Activated T-cell treated with anti-CD3 and anti-CD28 coated beads, Interleukin-2, amount 50 U/mL, for 72 hours (primary cell): ENCODE measurements around the gene HDAC1. TPM values are rescaled to one million over a fixed set of nuclear protein-coding genes. Genes with fewer than 3 reads are reported as not detected.
"Not testable (repeated sequence)": the region's sequence is repeated elsewhere in the genome, so short reads cannot be mapped to it uniquely, and the experiment has no call there.

ENCODE experiments used
- ATAC-seq, 2 donors: fragments of 150-1000 bp; cut with Tn5 transposase; replicated peaks in 1 of 2; 2 replicates each; pipeline ENCODE4 v1.10.0; 2021; ENCODE audit warnings: moderate library complexity in 2 of 2, mild to moderate bottlenecking in 1 of 2
- DNase-seq, 2 donors: peaks; one replicate each; pipeline ENCODE4 v3.0.0; 2021 to 2022; ENCODE audit warnings: mixed read lengths in 1 of 2
- H3K27ac Mint-ChIP-seq: one replicate; pipeline ENCODE4 v1.8.0; 2022; ENCODE audit warnings: mild to moderate bottlenecking, moderate library complexity, mixed read lengths
- H3K27me3 Mint-ChIP-seq: one replicate; pipeline ENCODE4 v1.8.0; 2022; ENCODE audit warnings: low read depth, mixed read lengths
- H3K36me3 Mint-ChIP-seq, 2 donors: one replicate each; pipeline ENCODE4 v1.8.0; 2022; ENCODE audit warnings: mixed read lengths in 2 of 2, mild to moderate bottlenecking in 1 of 2; ENCODE audit not compliant: insufficient read depth in 2 of 2
- H3K4me1 Mint-ChIP-seq: one replicate; pipeline ENCODE4 v1.8.0; 2022; ENCODE audit warnings: low read depth, mixed read lengths
- H3K4me3 Mint-ChIP-seq, 2 donors: one replicate each; pipeline ENCODE4 v1.8.0; 2022; ENCODE audit warnings: mild to moderate bottlenecking in 2 of 2, mixed read lengths in 2 of 2, moderate library complexity in 2 of 2
- H3K9me3 Mint-ChIP-seq, 2 donors: one replicate each; pipeline ENCODE4 v1.8.0; 2022; ENCODE audit warnings: mixed read lengths in 2 of 2
- total RNA-seq, 2 donors: library from RNA; stranded (reverse); gene quantifications; one replicate each; pipeline ENCODE4 v1.2.3, GENCODE V29; 2022

Gene HDAC1
- total RNA-seq, 2 donors from 2014 or later, result 149 to 157 TPM

DNA sequence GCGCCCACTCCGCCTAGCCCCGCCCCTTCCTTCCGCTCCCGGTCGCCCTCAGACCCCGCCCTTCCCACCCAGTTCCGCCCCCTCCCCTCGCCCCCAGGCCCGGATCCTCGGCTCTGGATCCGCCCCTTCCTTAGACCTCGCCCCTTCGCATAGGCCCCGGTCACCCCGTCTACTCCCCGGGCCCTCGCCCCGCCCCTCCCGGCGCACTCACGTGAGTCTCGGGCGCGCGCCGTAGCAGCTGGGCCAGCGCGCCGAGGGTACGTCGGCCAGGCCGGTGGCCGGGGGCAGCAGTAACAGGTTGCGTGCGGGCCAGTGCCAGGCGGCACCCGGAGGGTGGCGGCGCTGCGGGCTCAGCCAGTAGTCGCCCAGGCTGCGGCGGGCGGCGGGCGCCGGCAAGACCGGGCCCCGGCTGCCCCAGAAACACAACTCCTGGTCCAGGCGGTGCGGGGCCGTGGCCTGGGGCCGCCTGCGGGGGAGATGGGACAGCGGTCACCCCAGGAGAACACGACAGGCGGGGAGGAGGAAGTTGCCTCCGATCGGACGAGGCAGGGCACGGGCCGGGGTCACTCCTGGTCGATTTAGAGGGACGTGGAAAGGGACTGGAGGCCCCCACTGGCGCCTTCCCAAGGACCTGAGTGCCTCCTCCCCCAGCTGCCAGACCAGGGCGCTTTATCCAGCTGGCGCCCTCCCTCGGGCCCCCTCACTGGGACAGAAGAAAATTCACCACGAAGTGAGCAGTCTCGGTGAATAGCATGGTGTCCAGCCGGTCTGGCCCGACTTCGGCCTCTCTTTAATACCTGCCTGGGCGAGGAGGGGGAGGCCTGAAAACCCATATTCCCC is 59.7 kb downstream of the HDAC1 start:
- no peak overlapping the region for H3K27ac Mint-ChIP-seq
- peak; percentile 94 to 96 for DNase-seq

GRCh38 chr1:32352239-32352745 is 60.4 kb downstream of the HDAC1 start:
- no peaks in the 10 kb centered on the region for H3K9me3 Mint-ChIP-seq
- no peak for DNase-seq
- no peaks in the 10 kb centered on the region for H3K27me3 Mint-ChIP-seq
- no peaks in the 10 kb centered on the region for H3K36me3 Mint-ChIP-seq
- ATAC-seq, result no peak
- peaks cover 38% of the 10 kb centered on the region for H3K4me1 Mint-ChIP-seq
- H3K27ac Mint-ChIP-seq, result no peak overlapping the region
- peak overlapping the region; percentile 64 to 83 for H3K4me3 Mint-ChIP-seq

More for the DNA sequence above, 59.7 kb downstream of the HDAC1 start:
- Mint-ChIP-seq H3K27me3 (no peaks in the 10 kb centered on the region), H3K4me3 (peak overlapping the region; percentile 74 to 83), H3K4me1 (peaks cover 36% of the 10 kb centered on the region), H3K9me3 (no peaks in the 10 kb centered on the region), H3K36me3 (no peaks in the 10 kb centered on the region)
- ATAC-seq, result peak; percentile 95

DNA sequence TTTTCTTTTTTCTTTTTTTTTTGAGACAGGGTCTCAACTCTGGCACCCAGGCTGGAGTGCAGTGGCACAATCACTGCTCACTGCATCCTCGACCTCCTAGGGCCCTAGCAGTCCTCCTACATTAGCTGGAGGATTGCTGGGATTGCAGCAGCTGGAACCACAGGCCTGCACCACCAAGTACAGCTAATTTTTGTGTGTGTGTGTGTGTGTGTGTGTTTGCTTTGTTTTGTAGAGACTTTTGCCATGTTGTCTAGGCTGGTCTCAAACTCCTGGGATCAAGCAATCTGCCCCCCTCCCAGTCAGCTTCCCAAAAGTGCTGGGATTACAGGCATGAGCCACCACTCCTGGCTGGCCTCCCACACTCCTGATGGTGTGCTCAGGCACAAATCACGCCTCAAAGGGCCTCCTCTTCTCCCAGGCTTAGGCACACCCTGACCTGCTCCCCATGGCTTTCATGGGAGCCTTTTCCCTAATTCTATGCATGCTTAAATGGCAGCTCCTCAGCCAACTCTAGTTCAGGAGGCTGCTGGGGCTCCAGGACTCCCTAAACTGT is 61.0 kb downstream of the HDAC1 start:
- Mint-ChIP-seq H3K27me3 (no peaks in the 10 kb centered on the region), H3K27ac (no peak overlapping the region), H3K4me1 (peaks cover 38% of the 10 kb centered on the region), H3K4me3 (peak overlapping the region; percentile 64 to 83), H3K36me3 (no peaks in the 10 kb centered on the region), H3K9me3 (no peaks in the 10 kb centered on the region)
- no peak for DNase-seq
- ATAC-seq, result no peak

- Mint-ChIP-seq H3K9me3 (no peaks in the 10 kb centered on the region), H3K27me3 (no peaks in the 10 kb centered on the region), H3K27ac (no peak overlapping the region), H3K36me3 (no peaks in the 10 kb centered on the region), H3K4me1 (peaks cover 37% of the 10 kb centered on the region), H3K4me3 (peak overlapping the region; percentile 32 to 43)
- ATAC-seq (no peak), DNase-seq (no peak)
Observed at GRCh38 chr1:32353431-32353830, 61.5 kb downstream of the HDAC1 start.

DNA sequence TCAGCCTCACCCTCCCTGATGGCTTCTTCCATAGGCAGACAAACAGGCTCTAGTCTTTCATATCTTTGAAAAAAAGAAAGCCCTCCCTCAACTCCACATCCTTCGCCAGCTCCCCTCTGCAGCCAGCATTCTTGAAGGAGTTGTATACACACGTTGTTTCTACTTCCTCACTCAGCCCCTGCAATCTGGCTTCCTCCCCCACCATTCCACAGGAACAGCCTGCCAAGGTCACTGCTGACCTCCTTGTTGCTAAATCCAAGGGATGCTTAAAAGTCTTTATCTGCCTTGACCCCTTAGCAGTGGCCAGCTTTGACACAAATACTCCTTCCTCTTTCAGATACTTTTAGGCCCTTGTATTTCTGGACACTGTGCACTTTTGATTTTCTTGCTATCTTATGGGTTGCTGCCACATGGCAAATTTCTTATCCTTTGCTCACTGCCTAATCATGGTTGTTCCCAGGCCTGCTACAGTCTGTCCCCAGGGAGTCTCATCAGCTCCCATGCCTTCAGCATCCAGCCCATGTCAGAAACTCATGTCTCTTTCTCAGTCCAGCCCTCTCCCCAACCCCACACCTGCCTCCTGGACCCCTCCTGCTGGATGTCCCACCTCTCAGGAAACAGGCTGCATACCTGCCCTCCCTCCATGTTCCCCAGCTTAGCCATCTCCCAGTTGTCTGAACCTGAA is 62.1 kb downstream of the HDAC1 start:
- DNase-seq (no peak), ATAC-seq (no peak)
- H3K9me3 Mint-ChIP-seq, result no peaks in the 10 kb centered on the region
- H3K27me3 Mint-ChIP-seq, result no peaks in the 10 kb centered on the region
- no peaks in the 10 kb centered on the region for H3K36me3 Mint-ChIP-seq
- no peak overlapping the region for H3K27ac Mint-ChIP-seq
- no peak overlapping the region for H3K4me3 Mint-ChIP-seq
- peaks cover 31% of the 10 kb centered on the region for H3K4me1 Mint-ChIP-seq

DNA sequence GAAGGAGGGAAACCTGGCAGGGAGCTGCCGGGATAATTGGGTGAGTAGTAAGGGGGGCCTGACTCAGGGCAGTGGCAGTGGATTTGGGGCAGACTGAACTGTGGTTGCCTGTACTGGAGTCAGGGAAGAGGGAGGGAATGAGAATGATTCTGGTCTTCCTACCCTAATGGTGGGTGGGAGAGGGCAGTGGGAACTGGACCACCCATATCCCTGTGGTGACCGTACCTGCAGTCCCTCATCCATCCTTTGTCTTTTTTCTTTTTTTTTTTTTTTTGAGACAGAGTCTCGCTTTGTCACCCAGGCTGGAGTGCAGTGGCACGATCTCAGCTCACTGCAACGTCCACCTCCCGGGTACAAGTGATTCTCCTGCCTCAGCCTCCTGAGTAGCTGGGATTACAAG is 63.9 kb downstream of the HDAC1 start:
- H3K9me3 Mint-ChIP-seq, H3K36me3 Mint-ChIP-seq, H3K27me3 Mint-ChIP-seq, DNase-seq, H3K4me3 Mint-ChIP-seq, ATAC-seq, H3K27ac Mint-ChIP-seq: not testable (repeated sequence)
- peaks cover 32% of the 10 kb centered on the region for H3K4me1 Mint-ChIP-seq

GRCh38 chr1:32356478-32356877 is 64.6 kb downstream of the HDAC1 start:
- no peak for DNase-seq
- peaks cover 0 to 5% of the 10 kb centered on the region in 2 donors for H3K36me3 Mint-ChIP-seq
- peak overlapping the region; percentile 88 for H3K27ac Mint-ChIP-seq
- H3K4me3 Mint-ChIP-seq, result no peak overlapping the region
- H3K9me3 Mint-ChIP-seq, result no peaks in the 10 kb centered on the region
- peaks cover 34% of the 10 kb centered on the region for H3K4me1 Mint-ChIP-seq
- ATAC-seq, result no peak
- H3K27me3 Mint-ChIP-seq, result peaks cover 5% of the 10 kb centered on the region

DNA sequence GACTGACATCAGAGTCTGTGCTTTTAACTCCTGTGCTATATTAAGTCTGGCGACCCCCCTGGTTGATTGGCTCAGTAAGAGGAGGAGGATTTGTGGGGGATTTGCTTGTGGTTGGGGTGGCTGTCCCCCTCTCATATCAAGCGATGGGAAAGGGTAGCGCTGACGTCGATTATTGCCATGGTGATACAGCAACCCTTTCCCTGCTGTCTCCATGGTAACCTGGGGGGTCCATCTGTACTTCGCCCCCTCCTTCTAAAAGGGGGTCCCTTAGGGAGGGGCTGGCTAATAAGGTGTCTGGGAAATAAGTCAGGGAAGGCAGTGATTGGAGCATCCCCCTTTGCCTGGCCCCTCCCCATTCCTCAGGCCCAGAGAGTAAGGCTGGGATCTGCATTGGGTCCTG is 65.7 kb downstream of the HDAC1 start:
- ATAC-seq (no peak), DNase-seq (no peak)
- Mint-ChIP-seq H3K9me3 (no peaks in the 10 kb centered on the region), H3K36me3 (peaks cover 0 to 5% of the 10 kb centered on the region in 2 donors), H3K27ac (no peak overlapping the region), H3K27me3 (peaks cover 5% of the 10 kb centered on the region), H3K4me1 (peaks cover 38% of the 10 kb centered on the region), H3K4me3 (no peak overlapping the region)

GRCh38 chr1:32358435-32358834 is 66.6 kb downstream of the HDAC1 start:
- no peak for ATAC-seq
- H3K4me1 Mint-ChIP-seq, result peaks cover 35% of the 10 kb centered on the region
- no peak overlapping the region for H3K27ac Mint-ChIP-seq
- H3K36me3 Mint-ChIP-seq, result peaks cover 1 to 5% of the 10 kb centered on the region in 2 donors
- no peak for DNase-seq
- no peaks in the 10 kb centered on the region for H3K9me3 Mint-ChIP-seq
- H3K27me3 Mint-ChIP-seq, result peaks cover 5% of the 10 kb centered on the region
- no peak overlapping the region for H3K4me3 Mint-ChIP-seq

DNA sequence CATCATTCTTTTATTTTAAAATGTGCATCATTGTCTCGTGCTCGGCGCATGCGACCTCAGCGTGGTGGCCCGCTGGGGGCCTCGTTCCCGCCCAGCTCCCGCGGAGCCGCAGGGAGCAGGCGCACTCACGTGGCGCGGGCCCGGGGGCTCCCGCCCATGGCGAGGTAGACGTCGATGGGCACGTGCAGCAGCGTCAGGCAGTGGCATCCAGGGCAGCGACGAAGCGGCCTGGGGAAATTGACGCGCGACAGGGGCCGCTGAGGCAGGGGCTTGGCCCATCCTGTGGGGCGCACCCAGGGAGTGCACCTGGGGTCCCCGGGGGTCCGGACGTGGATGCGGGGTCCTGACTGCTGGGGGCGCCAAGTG is 69.4 kb downstream of the HDAC1 start:
- Mint-ChIP-seq H3K9me3 (no peaks in the 10 kb centered on the region), H3K36me3 (peaks cover 1 to 9% of the 10 kb centered on the region in 2 donors), H3K27me3 (peaks cover 5% of the 10 kb centered on the region), H3K27ac (no peak overlapping the region), H3K4me3 (peak overlapping the region in 1 of 2 donors; percentile 85), H3K4me1 (peaks cover 29% of the 10 kb centered on the region)
- DNase-seq (no peak), ATAC-seq (no peak)

DNA sequence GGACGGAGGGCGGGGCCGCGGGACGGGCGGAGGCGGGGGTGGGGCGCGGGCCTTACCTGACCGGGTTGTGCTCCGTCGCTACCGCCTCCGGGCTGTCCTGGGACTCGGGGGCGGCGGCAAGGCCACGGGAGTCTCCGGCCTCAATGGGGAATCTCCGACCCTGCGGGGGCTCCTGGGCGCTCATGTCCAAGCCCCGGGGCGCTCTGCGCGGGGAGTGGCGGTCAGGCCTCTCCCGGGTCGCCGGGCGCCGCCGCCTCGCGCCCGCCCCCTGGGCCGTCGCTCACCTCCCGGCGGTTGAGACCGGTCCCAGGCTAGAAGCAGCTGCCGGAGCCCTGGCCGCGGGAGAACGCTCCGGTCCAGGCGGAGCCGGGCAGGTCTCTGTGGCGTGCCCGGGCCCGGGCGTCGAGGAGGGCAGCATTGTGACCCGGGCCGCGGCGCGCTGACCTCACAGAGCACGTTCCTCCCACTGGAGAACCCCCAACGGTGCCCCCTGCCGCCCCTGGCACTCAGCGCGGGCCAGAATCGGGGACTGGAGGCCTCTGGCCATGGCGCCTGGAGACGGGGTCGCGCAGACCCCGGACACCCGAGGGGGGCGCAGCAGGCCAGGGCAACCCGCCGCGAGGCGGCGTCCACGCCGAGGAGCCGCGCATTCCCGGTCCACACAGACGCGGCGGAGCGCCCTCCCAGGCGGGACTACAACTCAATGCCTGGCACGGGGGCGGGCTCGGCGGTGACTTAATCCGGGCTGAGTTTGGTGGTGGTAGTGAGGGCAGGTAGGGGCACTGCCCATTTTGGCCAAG is 70.0 kb downstream of the HDAC1 start:
- Mint-ChIP-seq H3K27me3 (peaks cover 5% of the 10 kb centered on the region), H3K4me1 (peaks cover 24% of the 10 kb centered on the region), H3K9me3 (no peaks in the 10 kb centered on the region), H3K4me3 (peak overlapping the region; percentile 29 to 41), H3K27ac (no peak overlapping the region), H3K36me3 (peaks cover 1 to 9% of the 10 kb centered on the region in 2 donors)
- DNase-seq (peak; percentile 27), ATAC-seq (peak; percentile 47 to 55)

DNA sequence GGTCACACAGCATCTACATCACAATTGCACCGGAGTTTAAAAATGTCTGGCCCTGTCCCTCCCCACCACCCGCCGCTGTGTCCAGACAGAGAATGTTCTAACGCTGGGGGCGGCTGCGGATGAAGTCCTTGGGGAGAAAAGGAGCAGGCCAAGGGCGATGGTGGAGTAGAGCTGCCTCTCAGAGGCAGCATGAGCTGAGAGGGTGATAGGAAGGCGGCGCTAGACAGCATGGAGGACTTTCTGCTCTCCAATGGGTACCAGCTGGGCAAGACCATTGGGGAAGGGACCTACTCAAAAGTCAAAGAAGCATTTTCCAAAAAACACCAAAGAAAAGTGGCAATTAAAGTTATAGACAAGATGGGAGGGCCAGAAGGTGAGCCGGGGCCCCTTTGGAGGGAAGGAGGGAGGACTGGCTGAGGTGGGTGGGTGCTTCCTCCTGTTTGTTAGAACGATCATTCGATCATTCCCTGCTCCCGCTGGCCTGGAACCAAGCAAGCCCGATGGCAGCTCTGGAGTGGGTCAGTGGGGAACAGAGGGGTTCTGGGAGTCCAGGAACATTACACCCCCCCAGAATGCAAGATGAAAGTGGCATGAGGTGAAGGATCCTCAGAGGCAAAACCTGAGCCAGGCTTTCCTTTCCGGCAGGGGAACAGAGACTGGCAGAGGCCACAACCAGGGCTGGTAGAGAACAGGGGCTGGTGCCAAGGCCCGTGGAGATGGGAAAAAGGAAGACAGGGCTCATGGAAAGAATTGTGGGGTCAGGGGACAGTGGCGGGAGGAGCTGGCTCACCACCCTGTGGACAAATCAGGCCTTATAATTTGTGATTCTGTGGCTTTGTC is 70.8 kb downstream of the HDAC1 start, which contains the start of the genes FAM229A and TSSK3:
FAM229A (minus strand) TSS at position 12 of the 840 bp plus-strand sequence. CDS start 394 bp downstream, outside the sequence.
TSSK3 (plus strand) TSS at position 66 of the 840 bp plus-strand sequence; CDS start at position 229, 163 bp downstream.
- Mint-ChIP-seq H3K27me3 (peaks cover 5% of the 10 kb centered on the region), H3K4me1 (peaks cover 24% of the 10 kb centered on the region), H3K4me3 (peak within 1 kb of the TSS; percentile 29 to 41), H3K27ac (no peak within 1 kb of the TSS), H3K9me3 (no peaks in the 10 kb centered on the region), H3K36me3 (peaks cover 1 to 9% of the 10 kb centered on the region in 2 donors)
- no peak for ATAC-seq
- DNase-seq, result no peak
